HG03520 (cell line): ENCODE data around the gene CDK11B.

Source experiments
- ATAC-seq: cut with Tn5 transposase; IDR thresholded peaks from one replicate; pipeline ENCODE4 v1.9.1; 2021; ENCODE audit warnings: mild to moderate bottlenecking, moderate library complexity; ENCODE audit not compliant: unreplicated experiment

Gene CDK11B

GRCh38 chr1:1628754-1629429 is 29.9 kb downstream of the CDK11B start:
- ATAC-seq, result no peak

GRCh38 chr1:1627829-1628753 is 30.7 kb downstream of the CDK11B start:
- ATAC-seq, result no peak

GRCh38 chr1:1627261-1627828 is 31.5 kb downstream of the CDK11B start:
- no peak for ATAC-seq

- no peak for ATAC-seq
These were observed 32.3 kb downstream of the CDK11B start for GRCh38 chr1:1626207-1627141.

GRCh38 chr1:1625824-1626206 is 33.0 kb downstream of the CDK11B start:
- no peak for ATAC-seq

GRCh38 chr1:1625404-1625775 is 33.4 kb downstream of the CDK11B start:
- no peak for ATAC-seq

- no peak for ATAC-seq
These were observed 34.1 kb downstream of the CDK11B start for GRCh38 chr1:1624443-1625403.

GRCh38 chr1:1623631-1624442 is 35.0 kb downstream of the CDK11B start:
- no peak for ATAC-seq

- no peak for ATAC-seq
These were observed 35.6 kb downstream of the CDK11B start for GRCh38 chr1:1623181-1623630.

GRCh38 chr1:1622788-1623094 is 36.1 kb downstream of the CDK11B start:
- no peak for ATAC-seq

- no peak for ATAC-seq
These were observed 36.6 kb downstream of the CDK11B start for GRCh38 chr1:1622010-1622787.

- no peak for ATAC-seq
These were observed 37.4 kb downstream of the CDK11B start for GRCh38 chr1:1621173-1622009.

- ATAC-seq, result no peak
These were observed 38.2 kb downstream of the CDK11B start for GRCh38 chr1:1620433-1621139.

GRCh38 chr1:1619917-1620361 is 38.9 kb downstream of the CDK11B start:
- no peak for ATAC-seq

GRCh38 chr1:1618396-1619068 is 40.3 kb downstream of the CDK11B start:
- no peak for ATAC-seq

- ATAC-seq, result no peak
These were observed 40.9 kb downstream of the CDK11B start for GRCh38 chr1:1617925-1618324.
